DLD1 (cell line): ENCODE results near the gene TTBK1.

Source experiments
- in situ Hi-C: cut with HindIII; loops from 2 replicates; pipeline ENCODE4 v1.10.0; 2017; ENCODE audit warnings: low sequenced_read_pairs

Gene TTBK1

GRCh38 chr6:43242908-43243663, at the start of gene TTBK1:
Gene TTBK1 (plus strand): TSS chr6:43243481. CDS start chr6:43246661, 3,180 bp downstream.
- in situ Hi-C loops = no loop called here

DNA sequence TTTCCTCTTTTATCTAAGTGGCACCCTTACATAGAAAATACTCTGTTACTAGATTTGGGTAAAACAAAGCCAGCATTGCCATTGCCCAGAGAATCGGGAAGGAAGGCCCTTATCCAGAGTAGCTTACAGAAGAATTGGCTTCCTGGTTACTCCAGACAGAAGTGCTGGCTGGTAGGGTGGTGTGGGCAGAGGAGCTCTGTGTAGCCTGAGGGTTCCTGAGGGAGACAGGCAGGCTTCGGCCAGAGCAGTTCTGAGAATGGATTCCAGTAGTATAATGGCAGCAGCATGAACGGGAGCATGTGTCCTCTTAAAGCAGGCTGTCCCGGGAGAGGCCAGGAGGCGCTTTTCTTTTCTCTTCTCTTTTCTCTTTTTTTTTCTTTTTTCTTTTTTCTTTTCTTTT, 49.4 kb upstream of the TTBK1 start:
- in situ Hi-C loops = no loop called here

DNA sequence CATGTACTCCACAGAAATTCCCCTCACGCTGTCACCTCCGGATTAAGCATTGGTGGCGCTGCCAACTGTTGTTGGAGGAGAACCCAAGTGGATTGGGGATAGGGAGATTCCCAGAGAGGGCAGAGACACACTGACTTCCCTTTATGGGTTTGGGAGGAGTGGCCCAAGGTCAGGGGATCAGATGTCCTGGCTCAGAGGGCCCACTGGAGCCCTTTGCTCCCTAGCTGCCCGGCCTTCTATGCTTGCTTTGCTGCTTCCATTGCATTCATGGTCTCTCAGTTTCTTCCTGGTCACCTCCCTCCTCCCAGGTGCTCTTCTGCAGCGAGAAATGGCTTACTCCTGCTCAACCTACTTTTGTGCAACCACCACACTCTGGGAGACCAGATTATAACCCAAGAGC, 46.9 kb upstream of the TTBK1 start:
- in situ Hi-C loops = no loop called here

- in situ Hi-C loops = no loop called here
Measured at GRCh38 chr6:43199912-43200311, 43.4 kb upstream of the TTBK1 start.

DNA sequence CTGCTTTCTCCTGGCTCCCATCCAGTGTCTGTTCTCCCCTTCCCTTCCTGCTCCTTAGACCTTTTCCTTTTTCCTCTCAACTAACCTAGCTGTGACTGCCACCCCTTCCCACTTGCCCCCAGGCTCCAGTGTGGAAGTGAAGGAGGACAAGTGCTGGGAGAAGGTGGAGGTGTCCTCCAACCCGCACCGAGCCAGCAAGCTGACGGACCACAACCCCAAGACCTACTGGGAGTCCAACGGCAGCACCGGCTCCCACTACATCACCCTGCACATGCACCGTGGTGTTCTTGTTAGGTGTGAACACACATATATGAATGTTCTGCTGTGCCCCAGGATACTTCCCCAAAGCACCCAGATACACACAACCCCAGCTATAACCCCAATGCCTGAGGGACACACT, 42.7 kb upstream of the TTBK1 start:
- in situ Hi-C loops = no loop called here

DNA sequence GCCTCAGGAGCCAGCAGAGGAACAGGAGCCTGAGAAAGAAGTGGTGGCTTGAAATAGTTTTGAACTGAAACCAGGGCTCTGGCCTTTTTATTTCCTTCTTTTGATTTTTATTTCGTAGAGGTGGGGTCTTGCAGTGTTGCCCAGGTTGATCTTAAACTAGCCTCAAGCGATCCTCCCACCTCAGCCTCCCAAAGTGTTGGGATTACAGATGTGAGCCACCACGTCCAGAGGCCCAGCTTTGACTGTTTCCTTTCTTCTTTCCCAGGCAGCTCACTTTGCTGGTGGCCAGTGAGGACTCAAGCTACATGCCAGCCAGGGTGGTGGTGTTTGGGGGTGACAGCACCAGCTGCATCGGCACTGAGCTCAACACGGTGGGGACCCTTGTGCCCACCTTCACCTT, 40.8 kb upstream of the TTBK1 start:
- in situ Hi-C loops = no loop called here

DNA sequence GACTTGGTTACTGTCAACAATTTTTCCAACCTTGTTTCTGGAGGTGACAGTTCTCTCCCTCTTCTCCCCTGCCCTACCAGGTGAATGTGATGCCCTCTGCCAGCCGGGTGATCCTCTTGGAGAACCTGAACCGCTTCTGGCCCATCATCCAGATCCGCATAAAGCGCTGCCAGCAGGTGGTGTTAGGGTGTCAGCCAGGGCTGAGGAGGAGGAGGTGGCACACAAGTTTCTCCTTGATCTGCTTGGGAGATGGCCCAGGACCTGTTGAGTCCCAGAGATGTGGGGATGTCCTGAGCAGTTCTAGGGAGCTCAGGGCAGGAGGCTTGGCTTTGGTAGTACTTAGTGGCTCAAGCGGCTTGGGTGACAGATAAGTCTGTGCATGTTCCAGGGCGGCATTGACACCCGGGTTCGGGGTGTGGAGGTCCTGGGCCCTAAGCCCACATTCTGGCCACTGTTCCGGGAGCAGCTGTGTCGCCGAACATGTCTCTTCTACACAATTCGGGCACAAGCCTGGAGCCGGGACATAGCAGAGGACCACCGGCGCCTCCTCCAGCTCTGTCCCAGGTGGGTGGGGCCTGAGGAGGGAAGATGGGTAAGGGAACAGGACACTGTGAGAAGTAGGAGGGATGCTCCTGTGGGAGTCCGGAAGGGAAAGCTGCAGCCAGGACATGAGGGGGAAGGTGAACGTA, 40.1 kb upstream of the TTBK1 start:
- in situ Hi-C loops = no loop called here

- in situ Hi-C loops = no loop called here
Measured at GRCh38 chr6:43203718-43204095, 39.6 kb upstream of the TTBK1 start.

DNA sequence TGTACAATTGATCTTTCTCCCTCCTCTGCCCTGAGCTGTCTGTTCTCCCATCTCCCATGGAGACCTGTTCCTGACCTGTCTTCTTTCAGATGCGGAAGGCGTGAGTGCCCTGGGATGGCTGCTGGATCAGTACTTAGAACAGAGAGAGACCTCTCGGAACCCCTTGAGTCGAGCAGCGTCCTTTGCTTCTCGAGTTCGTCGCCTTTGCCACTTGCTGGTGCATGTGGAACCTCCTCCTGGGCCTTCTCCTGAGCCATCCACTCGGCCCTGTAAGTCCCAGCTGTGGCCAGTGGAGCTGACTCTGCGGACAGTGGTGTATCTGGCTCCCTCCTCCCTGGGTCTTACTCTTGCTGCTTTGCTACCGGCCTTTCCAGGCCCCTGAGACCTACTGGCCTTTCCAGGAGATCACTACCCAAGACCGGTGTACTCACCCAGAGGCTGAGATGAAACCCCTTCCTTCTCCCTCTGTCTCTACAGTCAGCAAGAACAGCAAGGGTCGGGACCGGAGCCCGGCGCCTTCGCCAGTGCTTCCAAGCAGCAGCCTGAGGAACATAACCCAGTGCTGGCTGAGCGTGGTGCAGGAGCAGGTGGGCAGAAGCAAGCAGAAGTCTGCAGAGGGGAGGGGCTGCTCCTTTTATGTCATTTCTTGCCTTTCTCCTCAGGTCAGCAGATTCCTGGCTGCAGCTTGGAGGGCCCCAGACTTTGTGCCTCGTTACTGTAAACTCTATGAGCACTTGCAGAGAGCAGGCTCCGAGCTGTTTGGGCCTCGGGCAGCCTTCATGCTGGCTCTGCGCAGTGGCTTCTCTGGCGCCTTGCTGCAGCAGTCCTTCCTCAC, 38.8 kb upstream of the TTBK1 start:
- in situ Hi-C loops = no loop called here

DNA sequence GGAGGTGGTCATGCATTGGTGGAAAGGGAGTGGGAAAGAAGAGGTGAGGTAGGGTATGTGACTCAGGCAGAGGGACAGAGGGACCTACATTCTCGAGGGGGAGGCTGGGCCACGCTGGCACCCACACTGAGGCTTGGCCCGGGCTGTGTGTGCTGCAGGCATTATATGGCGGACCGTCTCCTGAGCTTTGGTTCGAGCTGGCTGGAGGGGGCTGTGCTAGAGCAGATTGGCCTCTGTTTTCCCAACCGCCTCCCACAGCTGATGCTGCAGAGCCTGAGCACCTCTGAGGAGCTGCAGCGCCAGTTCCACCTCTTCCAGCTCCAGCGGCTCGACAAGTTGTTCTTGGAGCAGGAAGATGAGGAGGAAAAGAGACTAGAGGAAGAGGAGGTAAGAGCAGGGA, 37.4 kb upstream of the TTBK1 start:
- in situ Hi-C loops = no loop called here

GRCh38 chr6:43207286-43207685, 36.0 kb upstream of the TTBK1 start:
- in situ Hi-C loops = no loop called here

DNA sequence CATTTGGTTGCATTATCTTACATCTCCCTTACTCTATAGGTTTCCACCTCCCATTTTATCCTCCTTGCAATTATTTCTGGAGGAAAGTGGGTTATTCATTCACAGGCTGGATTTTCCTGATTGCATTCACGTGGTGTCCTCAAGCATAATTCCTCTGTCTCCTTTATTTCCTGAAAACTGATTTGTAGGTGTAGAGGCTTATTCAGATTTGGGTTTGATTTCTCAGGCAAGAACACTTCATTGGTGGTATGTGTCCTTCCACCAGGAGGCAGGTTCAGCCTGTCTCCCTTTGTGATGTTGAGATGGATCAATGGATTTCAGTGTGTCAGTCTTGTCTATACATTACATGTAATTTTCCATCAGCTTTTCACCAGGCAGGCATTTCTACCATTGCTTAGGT, 31.3 kb upstream of the TTBK1 start:
- in situ Hi-C loops = no loop called here

- in situ Hi-C loops = no loop called here
Measured at GRCh38 chr6:43213431-43213830, 29.9 kb upstream of the TTBK1 start.

- in situ Hi-C loops = no loop called here
Measured at GRCh38 chr6:43215066-43215465, 28.2 kb upstream of the TTBK1 start.

- in situ Hi-C loops = no loop called here
Measured at GRCh38 chr6:43216200-43216599, 27.1 kb upstream of the TTBK1 start.

DNA sequence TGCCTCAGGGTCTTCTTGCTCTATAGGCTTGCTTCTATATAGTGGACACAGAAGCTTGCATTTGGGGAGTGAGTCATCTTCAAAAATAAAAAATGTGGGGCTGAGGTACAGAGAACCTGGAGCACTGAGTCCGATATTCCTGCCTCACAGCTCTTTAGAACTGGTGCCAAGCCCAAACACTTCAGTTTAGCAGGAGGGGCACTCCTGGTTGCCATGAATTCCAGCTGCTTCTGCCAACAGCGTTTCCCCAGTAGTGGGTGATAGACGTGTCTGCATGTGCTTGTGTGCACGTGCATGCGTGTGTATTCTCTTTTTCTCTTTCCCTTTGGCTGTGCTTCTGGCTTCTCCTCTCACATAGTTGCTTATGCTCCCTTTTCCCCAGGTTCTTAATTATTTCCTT, 25.9 kb upstream of the TTBK1 start:
- in situ Hi-C loops = no loop called here

GRCh38 chr6:43219119-43219518, 24.2 kb upstream of the TTBK1 start:
- in situ Hi-C loops = no loop called here

- in situ Hi-C loops = no loop called here
Measured at GRCh38 chr6:43219814-43220213, 23.5 kb upstream of the TTBK1 start.

DNA sequence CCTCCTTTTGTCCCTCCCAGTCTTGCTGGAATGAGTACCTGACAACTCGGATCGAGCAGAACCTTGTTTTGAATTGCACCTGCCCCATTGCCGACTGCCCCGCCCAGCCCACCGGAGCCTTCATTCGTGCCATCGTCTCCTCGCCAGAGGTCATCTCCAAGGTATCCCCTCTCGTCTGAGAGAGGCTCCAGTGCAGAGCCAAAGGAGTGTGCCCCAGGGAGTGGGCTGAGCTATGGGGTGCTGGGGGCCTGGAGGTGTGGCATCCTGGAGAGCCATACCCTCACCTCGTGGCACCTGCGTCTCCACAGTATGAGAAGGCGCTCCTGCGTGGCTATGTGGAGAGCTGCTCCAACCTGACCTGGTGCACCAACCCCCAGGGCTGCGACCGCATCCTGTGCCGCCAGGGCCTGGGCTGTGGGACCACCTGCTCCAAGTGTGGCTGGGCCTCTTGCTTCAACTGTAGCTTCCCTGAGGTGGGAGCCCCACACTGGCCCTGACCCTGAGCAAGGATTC, 22.8 kb upstream of the TTBK1 start:
- in situ Hi-C loops = no loop called here

GRCh38 chr6:43221046-43221972, 22.0 kb upstream of the TTBK1 start:
- in situ Hi-C loops = no loop called here
